NCI-H1436 treated with DMSO at 0.1 percent for 48 hours (cell line): ENCODE measurements around the gene CXCL6.

Experiments used
- DNase-seq: peaks from one replicate; lab custom pipeline; 2025; lab: John Stamatoyannopoulos, UW

Gene CXCL6

GRCh38 chr4:73836373-73837279 is at the start of gene CXCL6:
CXCL6 (plus strand) TSS chr4:73836678; CDS start chr4:73836751, 73 bp downstream.
- no peak for DNase-seq

- no peak for DNase-seq
Observed at GRCh38 chr4:73788411-73788810, 48.1 kb upstream of the CXCL6 start.

GRCh38 chr4:73798842-73799241 is 37.6 kb upstream of the CXCL6 start:
- DNase-seq = no peak

- no peak for DNase-seq
Observed at GRCh38 chr4:73800206-73800605, 36.3 kb upstream of the CXCL6 start.

DNA sequence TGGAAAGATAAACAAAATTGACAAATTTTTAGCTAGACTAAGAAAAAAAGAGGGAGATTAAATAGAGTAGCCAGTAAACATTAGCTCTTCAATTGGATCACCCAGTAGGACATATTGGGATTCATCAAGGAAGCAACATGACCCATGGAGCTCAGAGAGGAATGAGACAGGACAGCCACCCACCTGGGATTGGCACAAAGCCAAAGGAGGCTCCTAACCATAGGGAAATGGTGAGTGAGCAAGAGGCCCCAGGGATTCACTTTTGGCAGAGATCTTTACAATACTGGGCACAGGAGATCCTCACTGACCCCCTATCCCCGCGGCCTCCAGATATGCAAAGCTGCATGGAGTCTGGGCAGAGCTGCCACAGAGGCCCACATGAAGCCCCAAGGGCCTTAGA is 34.8 kb upstream of the CXCL6 start:
- DNase-seq = no peak

DNA sequence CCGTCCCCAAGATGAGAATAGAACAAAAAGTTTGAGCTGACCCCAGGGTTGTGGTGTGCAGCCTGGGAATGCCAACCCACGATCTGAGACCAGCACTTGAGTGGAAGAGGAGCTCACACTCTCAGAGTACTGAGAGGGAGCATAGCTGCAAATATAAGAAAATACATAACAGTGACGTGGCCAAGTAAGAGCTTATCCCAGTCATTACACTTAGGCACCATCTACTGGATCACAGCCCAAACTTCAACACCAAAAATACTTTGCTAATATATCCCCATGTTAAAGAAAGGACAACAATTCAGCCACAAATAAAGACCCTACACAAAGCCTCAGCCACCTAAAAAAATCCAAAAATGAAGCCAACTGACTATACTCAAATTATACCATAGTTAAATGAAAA is 33.3 kb upstream of the CXCL6 start:
- no peak for DNase-seq

- DNase-seq = no peak
Observed at GRCh38 chr4:73810191-73810590, 26.3 kb upstream of the CXCL6 start.

- no peak for DNase-seq
Observed at GRCh38 chr4:73811841-73812240, 24.6 kb upstream of the CXCL6 start.

GRCh38 chr4:73814679-73815078 is 21.8 kb upstream of the CXCL6 start:
- DNase-seq = no peak

- peak; percentile 31 for DNase-seq
Observed at GRCh38 chr4:73815145-73815544, 21.3 kb upstream of the CXCL6 start.

- no peak for DNase-seq
Observed at GRCh38 chr4:73816814-73817213, 19.7 kb upstream of the CXCL6 start.

- no peak for DNase-seq
Observed at GRCh38 chr4:73817341-73817740, 19.1 kb upstream of the CXCL6 start.

GRCh38 chr4:73821325-73821724 is 15.2 kb upstream of the CXCL6 start:
- DNase-seq = no peak

DNA sequence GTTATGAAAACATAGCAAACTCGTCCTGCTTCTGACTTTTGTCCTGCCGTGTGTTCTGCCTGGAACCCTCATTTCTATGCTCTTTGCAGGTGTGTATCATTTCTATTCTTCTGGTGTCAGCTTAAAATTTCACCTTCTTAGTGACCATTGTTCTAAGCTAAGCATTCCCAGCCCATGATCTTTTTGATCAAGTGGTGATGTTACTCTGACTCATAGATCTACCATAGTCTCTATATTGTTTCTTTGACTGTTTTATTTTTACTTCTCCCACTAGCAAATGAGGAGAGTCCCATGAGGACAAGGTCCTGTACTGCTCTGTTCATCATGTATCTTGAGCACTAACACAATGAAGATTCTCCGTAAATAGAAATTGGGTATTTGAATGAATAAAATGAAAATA is 14.1 kb upstream of the CXCL6 start:
- no peak for DNase-seq

GRCh38 chr4:73822812-73823504 is 13.5 kb upstream of the CXCL6 start:
- DNase-seq = no peak

GRCh38 chr4:73823760-73824159 is 12.7 kb upstream of the CXCL6 start:
- no peak for DNase-seq

DNA sequence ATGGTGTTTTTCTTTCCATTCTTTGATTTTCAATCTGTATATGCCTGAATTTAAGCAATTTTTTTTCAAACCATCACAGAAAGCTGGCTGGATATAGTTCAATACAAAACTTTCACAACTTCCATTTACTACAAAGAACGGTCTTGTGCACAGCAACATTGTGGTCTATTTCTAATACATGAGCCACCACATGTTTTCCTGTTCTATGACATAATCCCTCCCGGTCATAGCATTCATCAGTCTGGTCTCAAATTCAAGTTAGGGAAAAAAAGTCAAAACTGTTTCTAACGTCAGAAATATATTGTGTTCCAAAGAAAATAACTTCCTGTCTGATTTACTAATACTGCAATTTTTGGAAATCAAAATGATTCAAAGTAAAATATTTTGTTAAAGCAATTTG is 7.5 kb upstream of the CXCL6 start:
- DNase-seq = no peak

GRCh38 chr4:73831569-73831968 is 4.9 kb upstream of the CXCL6 start:
- DNase-seq = no peak

DNA sequence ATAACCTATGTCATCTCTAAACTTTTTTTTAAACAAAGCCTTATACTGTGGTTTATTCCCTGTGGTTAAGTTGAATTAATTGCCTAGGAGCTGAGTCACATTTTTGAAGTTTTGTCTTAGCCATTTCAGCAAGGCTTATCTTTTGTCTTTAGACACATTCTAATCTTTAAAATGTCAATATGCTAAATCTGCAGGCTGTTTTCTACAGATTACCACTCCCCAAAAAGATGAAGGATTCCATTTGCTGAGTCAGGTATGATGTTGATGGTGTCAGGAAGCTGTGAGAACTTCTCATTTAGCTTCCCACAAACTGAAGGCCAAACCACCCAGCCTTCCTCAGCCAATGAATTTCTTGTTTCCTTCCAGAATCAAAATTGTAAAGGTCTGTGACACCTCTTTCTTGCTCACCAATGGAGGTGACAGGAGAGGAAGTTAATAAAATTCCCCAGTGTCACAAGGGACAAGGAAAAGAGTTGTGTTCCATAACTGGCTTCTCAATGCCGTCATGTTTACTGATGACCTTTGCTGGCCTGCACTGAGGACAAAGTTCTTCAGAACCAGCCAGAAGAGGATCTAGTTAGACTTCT is 3.7 kb upstream of the CXCL6 start:
- no peak for DNase-seq

DNA sequence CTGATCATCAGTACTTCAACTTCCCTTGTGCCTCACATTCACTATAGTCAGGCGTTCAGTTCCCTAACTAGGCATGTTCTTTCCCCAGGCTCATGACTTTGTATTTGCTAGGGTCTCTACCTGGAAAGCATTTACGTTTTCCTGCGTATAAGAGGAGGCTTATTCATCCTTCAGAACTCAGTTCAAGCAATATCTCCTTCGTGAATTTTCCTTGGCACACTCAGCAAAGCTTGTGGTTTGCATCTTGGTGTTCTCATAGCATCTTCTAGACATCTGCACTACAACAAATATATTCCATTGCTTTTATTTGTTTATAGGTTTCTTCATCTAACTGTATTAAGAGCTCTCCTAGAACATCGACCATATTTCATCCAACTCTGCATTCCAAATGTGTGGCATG is 2.6 kb downstream of the CXCL6 start:
- DNase-seq = no peak

DNA sequence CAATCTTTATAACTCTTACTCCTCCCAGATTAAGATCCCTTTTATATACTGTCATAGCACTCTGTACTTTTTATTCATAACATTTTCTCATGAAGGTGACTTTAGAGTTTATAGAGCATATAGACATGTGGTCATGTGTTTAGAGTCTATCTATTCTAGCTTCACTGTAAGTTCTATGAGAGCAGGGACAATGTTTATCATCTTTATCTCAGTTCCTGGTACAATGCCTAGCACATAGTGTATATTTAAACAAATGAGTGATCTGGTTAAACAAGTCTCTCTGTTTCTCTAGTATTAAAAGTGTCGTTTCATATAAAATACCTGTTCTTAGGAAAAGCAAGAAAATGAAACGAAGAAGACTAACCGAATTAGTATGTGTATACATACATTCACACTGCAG is 3.2 kb downstream of the CXCL6 start:
- DNase-seq = no peak

- DNase-seq = no peak
Observed at GRCh38 chr4:73841243-73841925, 4.9 kb downstream of the CXCL6 start.
